NT2/D1 (cell line): ENCODE data around the gene C11orf52.

Source experiments
- DNase-seq: peaks from one replicate; pipeline ENCODE4 v3.0.0-alpha.2; 2011; ENCODE audit warnings: low read depth, low spot score
- H3K27me3 ChIP-seq: 2 replicates; pipeline ENCODE4 v1.6.0; 2011; ENCODE audit warnings: mild to moderate bottlenecking; ENCODE audit not compliant: insufficient read length, insufficient read depth
- H3K36me3 ChIP-seq: 2 replicates; pipeline ENCODE4 v1.6.1; 2011; ENCODE audit warnings: mild to moderate bottlenecking, low read length, mixed read lengths; ENCODE audit not compliant: insufficient read depth, insufficient read length
- H3K4me1 ChIP-seq: 2 replicates; pipeline ENCODE4 v1.5.1; 2011; ENCODE audit not compliant: insufficient read depth, insufficient read length
- H3K4me3 ChIP-seq: 2 replicates; pipeline ENCODE4 v1.5.1; 2011; ENCODE audit warnings: low read depth; ENCODE audit not compliant: insufficient read length
- H3K9ac ChIP-seq: 2 replicates; pipeline ENCODE4 v1.6.0; 2011; ENCODE audit warnings: low read depth; ENCODE audit not compliant: insufficient read length
- H3K9me3 ChIP-seq: 2 replicates; pipeline ENCODE4 v1.5.1; 2011; ENCODE audit warnings: mild to moderate bottlenecking, low read length; ENCODE audit not compliant: insufficient read depth
- SUZ12 ChIP-seq: IDR thresholded peaks from 2 replicates; pipeline ENCODE4 v1.6.1; 2011; ENCODE audit not compliant: insufficient read length, insufficient read depth; ENCODE audit errors: extremely low read depth
- YY1 ChIP-seq: IDR thresholded peaks from 2 replicates; pipeline ENCODE4 v1.6.1; 2011; ENCODE audit not compliant: insufficient read length, insufficient read depth
- ZNF274 ChIP-seq: IDR thresholded peaks from 2 replicates; pipeline ENCODE4 v1.6.1; 2011; ENCODE audit warnings: mild to moderate bottlenecking, low read depth, low read length

The C11orf52 gene

DNA sequence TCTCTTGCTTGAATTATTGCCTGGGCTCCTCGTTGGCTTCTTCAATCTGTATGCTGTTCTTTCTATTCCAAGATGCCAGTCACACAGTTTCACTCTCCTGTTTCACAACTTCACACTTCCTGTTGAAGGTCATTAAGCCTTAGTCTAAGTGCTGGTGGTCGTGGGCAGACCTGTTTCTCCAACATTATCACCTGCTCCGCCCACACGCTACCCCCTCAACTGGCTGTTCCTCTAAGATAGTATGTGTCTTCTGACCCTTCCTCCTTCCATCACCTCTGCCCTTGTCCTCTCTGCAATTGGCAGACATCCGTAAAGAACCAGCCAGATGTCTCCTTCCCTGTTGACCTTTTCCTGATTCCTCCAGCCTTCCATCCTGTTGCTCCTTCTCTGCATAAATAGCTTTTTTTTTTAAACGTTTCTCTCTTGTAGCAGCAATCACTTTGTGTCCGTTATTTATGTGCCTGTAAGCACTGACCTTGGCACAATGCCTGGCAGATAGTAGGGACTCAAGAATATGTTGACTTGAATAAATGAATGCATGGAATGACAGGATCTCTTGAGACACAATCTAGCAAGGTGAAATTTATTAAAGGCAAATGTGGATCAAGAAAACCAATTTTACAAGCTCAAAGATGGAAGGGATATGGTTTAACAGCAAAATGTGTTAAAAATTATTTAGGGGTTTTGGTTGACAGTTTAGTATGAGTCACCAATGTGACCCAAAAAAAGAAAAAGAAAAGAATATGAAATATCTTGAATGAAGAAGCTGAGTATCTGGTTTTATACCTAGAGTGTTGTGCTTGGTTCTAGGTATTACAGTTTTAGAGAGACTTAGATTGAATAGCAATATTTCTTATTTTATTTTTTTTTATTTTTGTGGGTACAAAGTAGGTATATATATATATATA, 31.1 kb downstream of the C11orf52 start:
- no peak for TF ChIP-seq SUZ12
- TF ChIP-seq YY1: no peak
- no peak for TF ChIP-seq ZNF274
- no peak for DNase-seq
- Histone ChIP-seq H3K9me3 (peaks cover 5% of the 10 kb centered on the region; the same call in 1 of the 2 replicates), H3K4me1 (no peaks in the 10 kb centered on the region), H3K36me3 (no peaks in the 10 kb centered on the region), H3K27me3 (no peaks in the 10 kb centered on the region), H3K9ac (no peak overlapping the region), H3K4me3 (no peak overlapping the region)

DNA sequence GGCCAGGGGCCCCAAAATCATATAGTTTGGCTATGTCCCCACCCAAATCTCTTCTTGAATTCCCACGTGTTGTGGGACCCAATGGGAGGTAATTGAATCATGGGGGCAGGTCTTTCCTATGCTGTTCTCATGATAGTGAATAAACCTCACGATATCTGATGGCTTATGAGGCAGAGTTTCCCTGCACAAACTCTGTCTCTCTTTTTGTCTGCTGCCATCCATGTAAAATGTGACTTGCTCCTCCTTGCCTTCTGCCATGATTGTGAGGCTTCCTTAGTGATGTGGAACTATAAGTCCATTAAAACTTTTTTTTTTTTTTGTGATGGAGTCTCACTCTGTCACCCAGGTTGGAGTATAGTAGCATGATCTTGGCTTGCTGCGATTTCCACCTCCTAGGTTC, 32.9 kb downstream of the C11orf52 start:
- H3K27me3 ChIP-seq: no peaks in the 10 kb centered on the region
- H3K9me3 ChIP-seq: peaks cover 5% of the 10 kb centered on the region; the same call in 1 of the 2 replicates
- H3K4me1 ChIP-seq: no peaks in the 10 kb centered on the region
- no peaks in the 10 kb centered on the region for H3K36me3 ChIP-seq
- no peak for TF ChIP-seq SUZ12
- TF ChIP-seq ZNF274: no peak
- no peak for TF ChIP-seq YY1
- no peak for DNase-seq
- H3K9ac ChIP-seq: no peak overlapping the region
- H3K4me3 ChIP-seq: no peak overlapping the region

DNA sequence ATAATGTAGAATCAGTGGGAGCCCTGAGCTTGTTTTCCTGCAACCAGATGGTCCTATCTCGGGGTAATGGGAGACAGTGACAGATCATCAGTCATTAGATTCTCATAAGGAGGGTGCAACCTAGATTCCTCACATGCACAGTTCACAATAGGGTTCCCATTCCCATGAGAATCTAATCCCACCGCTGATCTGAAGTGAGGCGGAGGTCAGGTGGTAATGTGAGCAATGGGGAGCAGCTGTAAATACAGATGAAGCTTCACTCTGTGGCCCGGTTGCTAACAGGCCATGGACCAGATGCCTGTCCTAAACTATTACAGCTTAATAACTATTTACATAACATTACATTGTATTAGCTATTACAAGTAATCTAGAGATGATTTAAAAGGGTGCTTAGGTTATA, 35.4 kb downstream of the C11orf52 start:
- H3K9ac ChIP-seq: no peak overlapping the region
- TF ChIP-seq YY1: no peak
- no peak for TF ChIP-seq ZNF274
- no peak for TF ChIP-seq SUZ12
- no peak overlapping the region for H3K4me3 ChIP-seq
- peaks cover 15% of the 10 kb centered on the region for H3K9me3 ChIP-seq
- no peak for DNase-seq
- H3K36me3 ChIP-seq: no peaks in the 10 kb centered on the region
- H3K4me1 ChIP-seq: no peaks in the 10 kb centered on the region
- no peaks in the 10 kb centered on the region for H3K27me3 ChIP-seq

DNA sequence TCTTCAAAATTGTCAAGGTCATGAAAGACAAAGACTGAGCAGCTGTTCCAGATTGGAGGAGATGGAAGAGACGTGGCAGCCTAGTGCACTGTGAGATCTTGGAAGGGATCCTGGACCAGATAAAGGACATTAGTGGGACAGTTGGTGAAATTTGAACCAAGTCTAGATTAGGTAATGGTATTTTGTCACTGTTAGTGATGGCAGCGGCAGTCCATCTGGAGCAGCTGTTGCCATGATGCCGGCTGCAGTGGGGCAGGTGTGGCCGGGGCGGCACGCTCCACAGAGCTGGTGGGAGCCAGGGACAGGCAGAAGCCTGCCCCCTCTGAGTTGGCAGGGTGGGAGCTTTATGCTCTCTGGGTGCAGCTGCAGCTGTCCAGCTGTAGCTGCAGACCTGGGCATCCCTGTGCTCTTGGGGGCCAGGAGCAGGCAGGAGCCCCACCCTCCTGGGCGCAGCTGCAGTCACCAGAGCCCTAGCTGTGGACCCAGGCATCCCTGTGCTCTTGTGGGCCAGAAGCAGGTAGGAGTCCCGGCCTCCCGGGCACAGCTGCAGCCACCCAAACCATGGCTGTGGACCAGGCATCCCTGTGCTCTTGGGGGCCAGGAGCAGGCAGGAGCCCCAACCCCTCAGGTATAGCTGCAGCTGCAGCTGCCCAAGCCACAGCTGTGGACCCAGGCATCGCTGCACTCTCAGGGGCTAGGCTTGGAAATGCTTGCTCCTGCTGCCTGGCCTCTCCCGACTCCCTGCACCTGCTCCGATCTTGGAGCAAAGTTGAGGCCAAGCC, 39.1 kb downstream of the C11orf52 start:
- H3K36me3 ChIP-seq: no peaks in the 10 kb centered on the region
- peaks cover 10% of the 10 kb centered on the region; the same call in 1 of the 2 replicates for H3K9me3 ChIP-seq
- H3K9ac ChIP-seq: no peak overlapping the region
- no peaks in the 10 kb centered on the region for H3K4me1 ChIP-seq
- H3K27me3 ChIP-seq: no peaks in the 10 kb centered on the region
- DNase-seq: no peak
- TF ChIP-seq ZNF274: no peak
- no peak for TF ChIP-seq YY1
- H3K4me3 ChIP-seq: no peak overlapping the region

DNA sequence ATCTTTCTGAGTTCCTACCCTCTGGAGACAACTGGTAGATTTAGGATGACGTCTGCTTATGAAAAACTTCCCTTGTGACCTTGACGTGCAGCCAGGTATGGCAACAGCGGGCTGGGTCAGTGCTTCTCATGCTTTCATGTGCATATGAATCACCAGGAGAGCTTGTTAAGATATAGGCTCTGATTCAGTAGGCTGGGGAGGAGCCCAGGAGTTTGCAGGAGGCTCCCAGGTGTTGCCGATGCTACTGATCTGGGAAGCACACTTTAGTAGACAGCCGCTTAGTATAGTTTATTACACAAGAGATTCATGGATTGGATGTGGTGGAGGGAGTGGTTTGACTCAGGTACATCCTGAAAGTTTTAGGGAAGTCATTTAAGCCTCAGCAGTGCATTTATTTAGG, 42.2 kb downstream of the C11orf52 start:
- H3K9ac ChIP-seq: no peak overlapping the region
- no peak for TF ChIP-seq SUZ12
- no peak for TF ChIP-seq ZNF274
- no peak for TF ChIP-seq YY1
- no peaks in the 10 kb centered on the region for H3K27me3 ChIP-seq
- no peaks in the 10 kb centered on the region for H3K36me3 ChIP-seq
- no peak for DNase-seq
- peaks cover 10% of the 10 kb centered on the region; the same call in 1 of the 2 replicates for H3K9me3 ChIP-seq
- H3K4me1 ChIP-seq: no peaks in the 10 kb centered on the region
- H3K4me3 ChIP-seq: no peak overlapping the region

DNA sequence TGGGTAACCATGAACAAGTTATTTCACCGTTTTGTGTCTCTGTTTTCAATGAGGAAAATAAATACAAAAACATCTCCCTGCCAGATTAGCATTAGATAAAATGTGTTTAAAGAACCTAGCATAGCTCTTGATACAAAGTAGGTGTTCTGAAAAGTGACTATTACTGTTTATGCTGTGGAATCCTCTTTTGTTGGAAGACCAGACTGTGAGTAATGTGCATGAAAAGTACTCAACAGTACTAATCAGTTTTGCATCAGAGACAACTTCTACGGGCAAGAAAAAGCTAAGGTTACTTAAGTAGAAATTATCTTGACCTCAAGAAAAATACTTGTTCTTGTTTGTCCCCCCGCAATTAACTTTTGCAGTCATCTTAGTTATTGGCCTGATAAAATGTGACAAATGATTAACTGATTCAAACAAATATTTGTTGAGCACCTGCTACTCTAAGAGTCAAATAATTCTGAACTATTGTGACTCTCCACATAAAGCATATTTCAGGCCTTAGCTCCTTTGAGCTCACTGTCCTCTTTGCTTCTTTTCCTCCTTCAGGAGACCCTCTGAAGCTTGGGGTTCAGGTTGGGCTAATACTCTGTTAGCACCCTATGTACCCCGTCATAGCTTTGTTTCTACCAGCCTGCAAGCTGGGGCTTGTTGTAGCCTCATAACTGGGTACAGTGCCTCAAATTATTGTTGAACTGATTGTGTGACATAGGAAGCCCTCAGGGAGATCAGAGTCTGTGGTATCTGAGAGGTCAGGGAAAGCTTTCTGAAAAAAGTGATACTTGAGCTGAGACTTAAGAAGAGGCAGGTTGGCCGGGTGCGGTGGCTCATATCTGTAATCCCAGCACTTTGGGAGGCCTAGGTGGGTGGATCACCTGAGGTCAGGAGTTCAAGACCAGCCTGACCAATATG, 42.9 kb downstream of the C11orf52 start:
- Histone ChIP-seq H3K9ac (no peak overlapping the region), H3K4me3 (no peak overlapping the region), H3K36me3 (no peaks in the 10 kb centered on the region), H3K4me1 (no peaks in the 10 kb centered on the region), H3K27me3 (no peaks in the 10 kb centered on the region), H3K9me3 (peaks cover 10% of the 10 kb centered on the region; the same call in 1 of the 2 replicates)
- no peak for TF ChIP-seq YY1
- no peak for TF ChIP-seq SUZ12
- TF ChIP-seq ZNF274: no peak
- DNase-seq: no peak

DNA sequence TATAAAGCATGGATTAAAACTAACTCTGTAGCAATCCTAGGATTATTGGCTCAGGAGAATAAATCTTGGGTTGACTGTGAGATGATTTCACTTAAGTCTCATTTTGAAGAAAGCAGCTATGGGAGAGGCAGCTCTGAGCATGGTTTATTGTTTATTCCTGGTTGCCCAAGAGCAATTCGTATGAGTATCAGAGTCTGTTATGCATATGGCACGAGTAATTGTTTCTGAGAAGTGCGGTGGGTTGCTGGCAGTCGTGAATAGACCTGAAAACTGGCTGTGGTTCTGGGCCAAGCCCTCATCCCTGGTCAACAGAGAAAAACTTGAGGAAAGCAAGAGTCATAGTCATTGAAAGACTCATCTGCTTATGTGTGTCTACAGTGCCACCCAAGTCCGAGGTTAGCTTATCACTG, 45.2 kb downstream of the C11orf52 start:
- 0 out of 2 replicates have a peak, but pooled peaks cover under 1% of the 10 kb centered on the region for H3K9me3 ChIP-seq
- H3K9ac ChIP-seq: no peak overlapping the region
- TF ChIP-seq YY1: no peak
- no peak for TF ChIP-seq ZNF274
- no peak for TF ChIP-seq SUZ12
- no peaks in the 10 kb centered on the region for H3K27me3 ChIP-seq
- H3K4me1 ChIP-seq: no peaks in the 10 kb centered on the region
- DNase-seq: no peak
- H3K36me3 ChIP-seq: no peaks in the 10 kb centered on the region
- no peak overlapping the region for H3K4me3 ChIP-seq
